K562 (cell line): Measurements from ENCODE around the gene KBTBD6. TPM values are rescaled to one million over a fixed set of nuclear protein-coding genes. Genes with fewer than 3 reads are reported as not detected.

Source experiments
- ATAC-seq: fragments of 200-7000 bp; cut with Tn5 transposase; 3 replicates; pipeline ENCODE4 v1.9.1; 2020; ENCODE audit warnings: moderate library complexity
- BruUV-seq: library from RNA; stranded (reverse); fragments of 400-500 nt; replicated peaks from 2 replicates; lab custom pipeline; 2021; lab: Mats Ljungman, UMichigan
- CTCF ChIA-PET: fragments of 300-600 bp; formaldehyde crosslinking; extraction: SDS; loops from one replicate; lab custom pipeline; 2021; ENCODE audit warnings: low intra/inter-chr PET ratio; lab: Yijun Ruan, JAX
- POLR2A ChIA-PET: fragments of 300-600, 350-650 bp; sonication (Branson Sonifier 250); formaldehyde crosslinking; extraction: SDS; loops from one replicate; lab custom pipeline; 2021; ENCODE audit warnings: antibody characterized with exemption, inconsistent platforms; lab: Yijun Ruan, JAX
- DNase-seq, 4 experiments: peaks; one replicate each; pipeline versions ENCODE4 v3.0.0 to v3.0.0-alpha.2; 2011 to 2018; ENCODE audit warnings: low spot score in 3 of 4, mixed read lengths in 3 of 4; ENCODE audit errors: extremely low read depth in 1 of 4
- FAIRE-seq: peaks from 2 replicates; lab custom pipeline; 2011; peaks lifted over from hg19 to GRCh38; lab: Jason Lieb, UNC
- H2AFZ ChIP-seq: 2 replicates; pipeline ENCODE4 v1.6.0; 2011; ENCODE audit warnings: low read depth, low read length, control low read depth, inconsistent platforms
- H3K27ac ChIP-seq: fragments of 200-600 bp; 3 replicates; pipeline ENCODE4 v1.8.0; 2011; ENCODE audit warnings: low read depth, mild to moderate bottlenecking, control low read depth, inconsistent platforms, low read length, moderate library complexity, mixed read lengths; ENCODE audit errors: extremely low read depth
- H3K27me3 ChIP-seq, 2 experiments: fragments of 300-600 bp in 1 of 2; 2 replicates in 1 of 2; 3 replicates in 1 of 2; pipeline versions ENCODE4 v1.6.0 to v1.8.0; 2011; ENCODE audit warnings: inconsistent platforms in 2 of 2, low read length in 2 of 2, mild to moderate bottlenecking in 1 of 2, mixed read lengths in 1 of 2, moderate library complexity in 1 of 2; ENCODE audit not compliant: control insufficient read depth in 2 of 2, insufficient read depth in 2 of 2
- H3K36me3 ChIP-seq: fragments of 300-600 bp; 3 replicates; pipeline ENCODE4 v1.8.0; 2011; ENCODE audit warnings: mild to moderate bottlenecking, low read length, inconsistent platforms; ENCODE audit not compliant: control insufficient read depth, insufficient read depth
- H3K4me1 ChIP-seq, 2 experiments: fragments of 200-600 bp in 1 of 2; replicated peaks in 1 of 2; 2 replicates in 1 of 2; 3 replicates in 1 of 2; pipeline versions ENCODE4 v1.5.1 to v1.8.0; 2011; ENCODE audit warnings: inconsistent platforms in 2 of 2, low read length in 2 of 2, mild to moderate bottlenecking in 1 of 2, mixed read lengths in 1 of 2, moderate library complexity in 1 of 2; ENCODE audit not compliant: control insufficient read depth in 2 of 2, insufficient read depth in 2 of 2
- H3K4me2 ChIP-seq: 2 replicates; pipeline ENCODE4 v1.6.1; 2011; ENCODE audit warnings: low read length, control low read depth, inconsistent platforms, mixed read lengths; ENCODE audit not compliant: insufficient read depth
- H3K4me3 ChIP-seq: fragments of 200-600 bp; sonication (generic), shearing (Covaris generic); 2 replicates; pipeline ENCODE4 v1.5.1; 2016; ENCODE audit warnings: control low read depth, inconsistent platforms
- H3K79me2 ChIP-seq: fragments of 200-600 bp; 3 replicates; pipeline ENCODE4 v1.8.0; 2011; ENCODE audit warnings: low read length, inconsistent platforms; ENCODE audit not compliant: control insufficient read depth, insufficient read depth
- H3K9ac ChIP-seq, 2 experiments: 2 replicates each; pipeline versions ENCODE4 v1.6.0 to v1.6.1; 2011; ENCODE audit warnings: low read depth in 2 of 2, low read length in 2 of 2, control low read depth in 1 of 2, inconsistent platforms in 1 of 2, mild to moderate bottlenecking in 1 of 2, mixed read lengths in 1 of 2; ENCODE audit not compliant: insufficient read depth in 1 of 2
- H3K9me1 ChIP-seq: one replicate; pipeline ENCODE4 v1.6.0; 2011; ENCODE audit warnings: inconsistent platforms, mild to moderate bottlenecking, low read length, moderate library complexity; ENCODE audit not compliant: control insufficient read depth, insufficient read depth
- H3K9me3 ChIP-seq: replicated peaks from 2 replicates; pipeline ENCODE4 v1.5.1; 2011; ENCODE audit warnings: low read depth, low read length, inconsistent platforms; ENCODE audit not compliant: control insufficient read depth, insufficient read depth
- H4K20me1 ChIP-seq: replicated peaks from 2 replicates; pipeline ENCODE4 v1.6.1; 2011; ENCODE audit warnings: low read length, inconsistent platforms, mixed read lengths; ENCODE audit not compliant: control insufficient read depth, insufficient read depth
- CHD1 ChIP-seq: fragments of 200-600 bp; sonication (generic); IDR thresholded peaks from one replicate; pipeline ENCODE4 v1.6.1; 2012; ENCODE audit warnings: mild to moderate bottlenecking, moderate library complexity, low read length, inconsistent platforms
- ESRRB ChIP-seq: fragments of 250-450 bp; sonication (Bioruptor Pico); IDR thresholded peaks from 2 replicates; pipeline ENCODE4 v1.5.0; 2020; ENCODE audit warnings: mild to moderate bottlenecking, moderate library complexity, borderline replicate concordance
- KDM2B ChIP-seq: fragments of 250-450 bp; sonication (Bioruptor Pico); IDR thresholded peaks from 2 replicates; pipeline ENCODE4 v1.8.0; 2021; ENCODE audit warnings: mild to moderate bottlenecking, moderate library complexity
- MTA3 ChIP-seq: fragments of 450-650 bp; formaldehyde crosslinking; IDR thresholded peaks from 2 replicates; pipeline ENCODE4 v1.6.1; 2017; ENCODE audit warnings: mild to moderate bottlenecking, borderline replicate concordance
- RNF2 ChIP-seq: sonication (generic); IDR thresholded peaks from 2 replicates; pipeline ENCODE4 v1.6.1; 2016
- ZHX1 ChIP-seq: fragments of 150-350 bp; conservative IDR thresholded peaks from 2 replicates; pipeline ENCODE4 v1.6.1; 2014; ENCODE audit warnings: low read length
- ZNF165 ChIP-seq: fragments of 250-450 bp; sonication (Bioruptor Pico); IDR thresholded peaks from 2 replicates; pipeline ENCODE4 v1.4.0; 2020; ENCODE audit warnings: borderline replicate concordance
- ZNF282 ChIP-seq: sonication (generic); formaldehyde crosslinking; IDR thresholded peaks from 2 replicates; pipeline ENCODE4 v1.8.1; 2023; ENCODE audit warnings: missing genetic modification reagents
- ZSCAN32 ChIP-seq: fragments of 450-650 bp; formaldehyde crosslinking; IDR thresholded peaks from 2 replicates; pipeline ENCODE4 v1.4.0; 2020; ENCODE audit warnings: mild to moderate bottlenecking, moderate library complexity
- WGBS: fragments of 100-300 bp; shearing (Covaris generic); methylation state at CpG from one replicate; pipeline ENCODE4 v1.1.6; 2016; ENCODE audit warnings: low coverage, mixed read lengths; ENCODE audit not compliant: insufficient coverage; ENCODE audit errors: missing lambda C conversion rate; 5-methylcytosine and 5-hydroxymethylcytosine counted together
- in situ Hi-C: fragments of 300-500 bp; cut with MboI; formaldehyde crosslinking; loops from 4 replicates; pipeline ENCODE4 v1.15.0; 2018; ENCODE audit warnings: inconsistent platforms, mixed read lengths
- intact Hi-C: fragments of 100-400 bp; cut with micrococcal nuclease; formaldehyde crosslinking; loops from 2 replicates; pipeline ENCODE4 v1.14.2; 2022
- polyA plus RNA-seq, 8 experiments: library from polyadenylated mRNA; depleted of rRNA in 4 of 8; stranded (reverse) in 5 of 8; unstranded in 3 of 8; fragments of >200 nt; fragmentation: Nextera tagmentation in 2 of 8; fragmentation: Illumina TruSeq in 1 of 8; extraction: Ambion mirVana in 2 of 8; extraction: Trizol in 1 of 8; gene quantifications; 2 replicates each; pipeline versions ENCODE4 v1.2.1 to v1.2.3, GENCODE V29; 2011 to 2014; ENCODE audit warnings: inconsistent platforms in 1 of 8, missing spikeins in 1 of 8
- total RNA-seq, 7 experiments: library from RNA; depleted of rRNA in 6 of 7; stranded (reverse); fragments of >200 nt in 6 of 7; fragmentation: Illumina TruSeq in 2 of 7; extraction: Trizol in 2 of 7; gene quantifications; 2 replicates each; pipeline versions ENCODE4 v1.2.1 to v1.2.3, GENCODE V29; 2011 to 2021; ENCODE audit warnings: low replicate concordance in 1 of 7
- TF ChIP-seq, protein P1 (sequence below): fragments of 250-450 bp; sonication (Bioruptor Pico); IDR thresholded peaks from 2 replicates; pipeline ENCODE4 v1.4.0; 2020

KBTBD6 gene
- total and polyA plus RNA-seq, 9 of the 15 experiments (the other 6 are each of a cell fraction or from before 2014, with no cell fraction given) = 1.9 to 4.9 (median 3.2) TPM

GRCh38 chr13:41107104-41107571 is 25.5 kb downstream of the KBTBD6 start:
- no peaks in the 10 kb centered on the region for H3K9me3 ChIP-seq
- no peaks in the 10 kb centered on the region for H3K27me3 ChIP-seq
- in situ Hi-C loops = no loop called here
- WGBS = 67% methylated on average over 5 of the region's 15 CpGs
- POLR2A ChIA-PET = no interaction called here
- BruUV-seq = no TSS peak
- CTCF ChIA-PET = no interaction called here
- TF ChIP-seq ZHX1 (no peak), KDM2B (CRISPR knock-in tag) (no peak), CHD1 (no peak), ZSCAN32 (no peak), ESRRB (CRISPR knock-in tag) (no peak), MTA3 (no peak), ZNF165 (no peak), RNF2 (no peak), ZNF282 (CRISPR knock-in tag) (no peak)
- TF ChIP-seq, protein P1, sequence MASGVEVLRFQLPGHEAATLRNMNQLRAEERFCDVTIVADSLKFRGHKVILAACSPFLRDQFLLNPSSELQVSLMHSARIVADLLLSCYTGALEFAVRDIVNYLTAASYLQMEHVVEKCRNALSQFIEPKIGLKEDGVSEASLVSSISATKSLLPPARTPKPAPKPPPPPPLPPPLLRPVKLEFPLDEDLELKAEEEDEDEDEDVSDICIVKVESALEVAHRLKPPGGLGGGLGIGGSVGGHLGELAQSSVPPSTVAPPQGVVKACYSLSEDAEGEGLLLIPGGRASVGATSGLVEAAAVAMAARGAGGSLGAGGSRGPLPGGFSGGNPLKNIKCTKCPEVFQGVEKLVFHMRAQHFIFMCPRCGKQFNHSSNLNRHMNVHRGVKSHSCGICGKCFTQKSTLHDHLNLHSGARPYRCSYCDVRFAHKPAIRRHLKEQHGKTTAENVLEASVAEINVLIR (CRISPR knock-in tag) = no peak
- H3K4me1 ChIP-seq = peaks cover 0 to 5% of the 10 kb centered on the region in 2 experiments; a peak in 2 of 5 replicates
- no peak overlapping the region for H3K4me2 ChIP-seq
- ATAC-seq (no peak; the same call in 2 of the 3 replicates), DNase-seq (no peak), FAIRE-seq (no peak)
- no peaks in the 10 kb centered on the region for H4K20me1 ChIP-seq
- no peak overlapping the region for H3K4me3 ChIP-seq
- no peaks in the 10 kb centered on the region for H3K9me1 ChIP-seq
- no peak overlapping the region for H2AFZ ChIP-seq
- H3K36me3 ChIP-seq = no peaks in the 10 kb centered on the region
- H3K9ac ChIP-seq = no peak overlapping the region
- intact Hi-C loops = no loop called here
- no peak overlapping the region for H3K27ac ChIP-seq
- no peaks in the 10 kb centered on the region for H3K79me2 ChIP-seq
